ENCODE results near the gene SLC38A3.

Gene SLC38A3

DNA sequence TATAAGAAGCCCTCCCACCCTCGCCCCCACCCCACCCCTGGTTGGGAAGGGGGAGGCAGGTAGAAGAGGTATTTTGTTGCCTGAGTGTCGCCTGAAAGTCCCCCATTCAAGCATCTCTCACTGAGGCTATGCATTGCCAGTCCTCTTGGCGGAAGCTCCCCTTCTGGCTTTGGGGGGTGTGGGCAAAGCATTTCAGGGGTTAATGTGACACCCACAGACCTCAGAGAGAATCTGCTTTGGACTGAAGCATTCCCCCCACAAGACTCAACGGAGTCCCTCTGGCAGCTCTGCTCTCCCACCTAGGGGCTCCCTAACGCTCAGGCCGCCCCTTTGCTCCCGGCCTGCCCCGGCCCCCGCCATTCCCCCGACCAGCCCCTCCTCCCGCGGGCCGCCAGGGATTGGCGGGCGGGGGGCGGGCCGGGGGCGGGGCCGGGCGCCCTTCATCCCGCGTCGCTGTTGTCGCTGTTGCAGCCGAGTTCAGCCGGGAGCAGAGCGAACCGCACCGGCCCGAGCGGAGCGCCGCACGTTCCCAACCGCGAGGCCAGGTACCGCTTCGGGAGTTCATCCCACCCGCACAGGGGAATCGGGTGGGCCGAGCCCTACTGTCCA is at the start of gene SLC38A3:
Gene SLC38A3, plus strand, starts transcription at position 468 of the 609 bp plus-strand sequence. CDS start 8,929 bp downstream, outside the sequence.
- peak; percentile 90 for DNase-seq (ENCODE audit: low spot score)

DNA sequence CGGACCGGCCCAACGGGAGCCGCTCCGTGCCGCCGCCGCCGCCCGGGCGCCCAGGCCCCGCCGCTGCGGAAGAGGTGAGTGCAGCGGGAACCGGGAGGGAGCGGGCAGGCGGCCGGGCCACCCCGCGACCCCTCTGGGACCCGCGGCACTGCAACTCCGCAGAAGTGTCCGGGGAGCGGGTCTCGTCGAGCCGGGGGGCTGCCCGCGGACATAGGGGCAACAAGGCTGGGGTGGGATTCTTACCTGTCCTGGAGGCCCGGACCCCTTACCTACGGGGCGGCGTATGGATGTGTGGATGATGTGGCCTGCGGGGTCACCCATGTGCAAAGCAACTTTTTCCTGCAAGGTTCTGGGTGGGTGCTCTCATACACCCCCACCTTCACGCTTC is 49.6 kb upstream of the SLC38A3 start:
- no peak for DNase-seq (ENCODE audit: low spot score)

DNA sequence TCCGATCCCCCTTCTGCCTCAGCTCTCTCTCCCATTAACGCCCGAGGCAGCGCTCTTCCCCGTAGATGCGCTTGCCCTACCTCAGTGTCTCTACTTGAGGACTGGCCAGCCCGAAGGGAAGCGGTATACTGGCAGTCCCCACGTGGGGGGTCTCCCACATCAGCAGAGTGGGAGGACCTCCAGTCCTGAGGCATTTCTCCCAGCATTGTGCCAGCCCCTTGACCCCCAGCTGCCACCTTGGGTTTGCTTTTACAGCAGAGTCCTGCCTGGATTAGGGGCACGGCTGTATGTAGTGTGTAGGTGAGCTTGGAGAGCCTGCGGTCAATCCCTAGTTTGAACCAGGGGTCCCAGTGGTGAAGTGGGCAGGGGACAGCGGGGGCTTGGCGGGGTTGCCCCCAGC is 49.2 kb upstream of the SLC38A3 start:
- no peak for DNase-seq (ENCODE audit: low spot score)

DNA sequence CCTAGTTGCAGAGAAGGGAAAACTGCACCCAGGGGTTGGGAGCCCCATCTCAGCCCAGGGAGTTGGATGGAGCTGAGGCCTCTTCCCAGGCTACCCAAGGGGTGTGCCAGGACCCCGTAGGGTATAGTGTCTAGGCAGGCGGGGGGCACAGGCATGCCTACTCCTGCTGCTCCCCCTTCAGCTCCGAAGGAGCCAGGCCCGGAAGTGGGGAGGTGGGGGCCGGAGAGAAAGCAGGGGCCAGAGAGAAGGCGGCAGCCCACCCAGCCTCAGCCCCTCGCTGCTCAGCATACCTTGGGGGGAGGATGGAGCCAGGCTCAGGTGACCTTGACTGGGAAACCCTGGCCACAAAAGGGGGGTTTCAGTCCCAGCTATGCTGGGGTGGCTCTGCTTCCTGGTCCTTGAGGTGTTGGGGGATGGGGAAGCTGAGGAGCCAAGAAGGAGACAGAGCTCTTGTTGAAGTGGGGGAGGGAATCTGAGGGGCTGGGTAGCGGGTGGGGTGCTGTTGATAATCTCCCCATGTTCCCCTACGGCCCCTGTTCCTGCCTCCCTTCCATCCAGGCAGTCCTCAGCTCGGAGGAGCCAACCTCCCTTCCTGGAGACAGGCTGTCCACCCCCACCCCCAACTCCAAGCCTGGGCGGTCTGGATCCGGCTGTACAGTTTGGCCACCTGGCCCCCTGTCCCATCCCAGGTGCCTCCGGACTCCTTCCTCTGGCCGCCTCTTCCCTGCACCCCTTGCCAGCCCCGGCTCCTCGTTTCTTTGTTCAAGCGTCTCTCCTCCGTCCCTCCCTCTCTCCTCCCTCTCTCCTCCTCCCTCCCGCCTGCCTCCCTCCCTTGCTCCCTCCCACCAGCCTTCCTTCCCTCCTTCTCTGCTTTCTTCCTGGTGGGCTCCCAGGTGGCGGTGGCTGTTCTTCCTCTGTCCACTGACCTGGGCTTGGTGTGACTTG is 48.2 kb upstream of the SLC38A3 start:
- no peak for DNase-seq (ENCODE audit: low spot score)

DNA sequence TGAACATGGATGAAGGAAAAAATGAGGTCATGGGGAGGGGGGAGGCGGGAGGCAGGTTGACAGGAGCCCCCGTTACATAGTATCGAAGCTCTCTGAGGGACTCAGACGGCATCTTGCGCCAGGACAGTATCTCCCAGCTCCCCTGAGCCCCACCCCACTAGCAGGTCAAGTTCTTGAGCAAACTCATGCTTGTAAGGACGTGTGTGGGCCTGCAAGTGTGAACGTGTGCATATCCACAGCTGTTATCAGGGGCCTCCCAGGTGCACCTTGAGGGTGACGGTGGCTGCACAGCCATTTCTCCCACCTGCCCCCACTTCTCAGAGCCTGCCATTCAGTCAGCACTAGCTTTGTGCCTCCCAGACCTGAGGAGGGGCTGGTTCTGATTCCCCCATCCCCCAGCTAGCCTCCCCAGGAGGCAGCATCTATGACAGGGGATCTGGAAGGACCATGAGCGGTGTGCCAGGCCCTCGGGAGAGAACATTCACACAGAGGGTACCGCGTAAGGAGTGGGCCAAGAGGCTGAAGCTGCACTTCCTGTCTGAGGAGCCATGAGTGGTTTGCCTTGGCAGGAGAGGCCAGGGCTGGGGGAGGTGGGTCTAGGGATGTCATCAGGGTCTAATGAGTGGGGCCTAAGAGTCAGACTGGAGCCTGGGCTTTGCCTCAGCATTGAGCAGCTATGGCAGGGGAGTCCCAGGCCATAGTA is 47.1 kb upstream of the SLC38A3 start:
- no peak for DNase-seq (ENCODE audit: low spot score)

DNA sequence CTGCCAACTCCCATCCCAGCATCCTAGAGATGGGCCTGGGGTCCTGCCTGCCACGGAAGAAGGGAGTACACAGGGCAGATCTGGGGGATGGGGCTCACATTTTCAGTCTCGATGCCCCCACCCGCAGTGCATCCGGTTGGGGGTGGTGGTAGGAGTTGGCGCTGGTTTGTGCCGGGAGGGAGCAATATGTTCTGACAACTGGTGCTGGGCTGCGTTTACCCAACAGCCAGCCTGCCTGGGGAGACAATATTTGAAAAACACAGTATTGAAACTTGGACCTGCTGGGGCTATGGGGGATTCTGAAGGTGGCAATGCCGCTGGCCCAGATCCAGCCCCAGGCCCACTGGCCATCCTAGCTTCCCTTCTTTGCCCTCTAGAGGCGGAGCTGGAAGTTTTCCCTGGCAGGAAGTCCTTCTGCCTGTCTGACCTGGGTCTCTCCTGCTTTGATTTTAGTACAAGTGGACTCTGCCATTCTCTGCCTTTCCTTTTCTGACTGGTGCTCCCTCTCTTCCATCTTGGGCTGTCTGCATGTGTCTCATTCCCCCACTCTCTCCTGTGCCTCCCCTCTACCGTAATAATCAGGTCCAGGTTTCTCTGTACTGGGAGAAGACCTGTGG is 46.4 kb upstream of the SLC38A3 start:
- no peak for DNase-seq (ENCODE audit: low spot score)

DNA sequence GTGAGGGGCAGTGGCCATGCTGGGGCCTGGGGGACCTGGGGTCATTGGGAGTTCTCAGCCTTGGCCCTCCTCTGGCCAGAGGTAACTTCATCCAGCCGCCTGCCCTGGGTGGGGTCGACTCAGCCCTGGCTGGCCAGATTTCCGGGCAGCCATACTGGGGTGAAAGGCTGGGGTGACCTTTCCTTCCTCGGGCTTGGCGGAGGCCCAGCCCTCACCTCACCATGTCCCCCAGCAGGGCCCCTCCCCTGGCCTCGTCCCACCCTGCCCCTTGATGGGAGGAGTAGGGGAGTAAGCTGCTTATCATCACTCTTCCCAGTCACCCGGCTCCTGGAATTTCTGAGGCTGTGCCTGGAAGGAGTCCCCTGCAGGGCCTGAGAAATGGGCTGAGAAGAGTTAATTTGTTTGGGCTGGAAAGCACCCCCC is 44.5 kb upstream of the SLC38A3 start:
- no peak for DNase-seq (ENCODE audit: low spot score)

DNA sequence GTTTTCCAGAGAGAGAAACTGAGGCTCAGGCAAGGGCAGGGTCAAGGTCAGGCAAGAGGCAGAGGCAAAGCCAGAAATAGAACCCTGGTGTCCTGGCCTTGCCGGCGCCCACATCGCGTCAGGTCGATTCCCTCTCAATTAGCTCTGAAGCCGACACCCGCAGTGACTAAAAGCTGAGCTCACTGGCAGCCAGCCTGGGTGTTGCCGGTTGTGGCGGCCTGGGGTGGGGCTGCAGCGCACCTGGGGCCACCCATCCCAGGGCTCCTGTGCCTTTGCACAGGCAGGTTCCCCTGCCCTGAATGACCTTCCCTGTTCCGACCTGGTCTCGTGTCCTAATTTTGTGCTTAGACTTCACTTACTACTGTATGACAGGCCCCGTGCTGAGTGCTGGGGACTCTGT is 43.8 kb upstream of the SLC38A3 start:
- DNase-seq (ENCODE audit: low spot score): no peak

GRCh38 chr3:50162034-50162883 is 42.8 kb upstream of the SLC38A3 start:
- no peak for DNase-seq (ENCODE audit: low spot score)

GRCh38 chr3:50163572-50164455 is 41.3 kb upstream of the SLC38A3 start:
- no peak for DNase-seq (ENCODE audit: low spot score)

GRCh38 chr3:50164481-50164880 is 40.6 kb upstream of the SLC38A3 start:
- DNase-seq (ENCODE audit: low spot score): no peak

DNA sequence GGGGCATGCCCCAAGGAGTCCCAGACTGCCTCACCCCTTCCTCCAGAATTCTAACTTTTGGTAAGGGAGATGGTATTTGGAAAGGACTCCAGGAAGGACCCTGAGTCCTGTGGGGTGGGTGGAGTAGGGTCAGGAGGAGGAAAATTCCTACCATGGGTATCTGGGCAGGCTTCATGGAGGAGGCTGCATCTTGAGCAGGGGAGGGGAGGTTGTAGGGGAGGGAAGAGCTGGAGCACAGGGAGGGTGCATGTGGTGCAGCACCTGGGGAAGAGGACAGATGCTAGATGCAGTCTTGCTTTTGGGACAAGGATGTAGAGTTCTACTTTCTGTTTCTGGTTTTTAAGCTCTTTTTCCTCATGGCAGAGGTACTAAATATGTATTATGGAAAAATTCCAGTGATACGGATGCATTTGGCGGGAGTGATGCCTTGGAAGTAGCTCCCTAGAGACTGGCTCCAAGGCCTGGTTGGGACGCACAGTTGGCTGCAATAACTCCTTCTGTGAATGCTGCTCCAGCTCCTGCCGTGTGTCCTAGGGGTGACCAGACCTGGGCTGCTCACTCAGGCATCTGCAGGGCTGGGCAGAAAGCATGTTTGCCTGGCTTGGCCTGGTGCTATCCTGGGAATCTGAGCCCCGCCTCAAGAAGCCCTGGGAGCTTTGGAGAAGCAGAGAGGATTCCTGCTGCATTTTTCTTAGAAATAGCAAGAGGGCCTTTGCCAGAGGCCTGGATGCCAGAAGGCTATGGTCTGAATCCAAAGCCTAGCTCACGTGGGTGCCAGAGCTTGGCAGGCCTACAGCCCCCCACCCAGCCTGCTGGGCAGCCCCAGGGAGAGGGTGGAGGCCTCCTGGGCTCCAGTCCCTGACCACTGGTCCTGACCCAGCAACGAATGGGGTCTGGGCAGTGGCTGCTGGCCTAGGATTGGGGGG is 39.8 kb upstream of the SLC38A3 start:
- DNase-seq (ENCODE audit: low spot score): no peak

- no peak for DNase-seq (ENCODE audit: low spot score)
Observed at GRCh38 chr3:50165910-50166538, 39.0 kb upstream of the SLC38A3 start.

- no peak for DNase-seq (ENCODE audit: low spot score)
Observed at GRCh38 chr3:50166620-50167019, 38.5 kb upstream of the SLC38A3 start.

DNA sequence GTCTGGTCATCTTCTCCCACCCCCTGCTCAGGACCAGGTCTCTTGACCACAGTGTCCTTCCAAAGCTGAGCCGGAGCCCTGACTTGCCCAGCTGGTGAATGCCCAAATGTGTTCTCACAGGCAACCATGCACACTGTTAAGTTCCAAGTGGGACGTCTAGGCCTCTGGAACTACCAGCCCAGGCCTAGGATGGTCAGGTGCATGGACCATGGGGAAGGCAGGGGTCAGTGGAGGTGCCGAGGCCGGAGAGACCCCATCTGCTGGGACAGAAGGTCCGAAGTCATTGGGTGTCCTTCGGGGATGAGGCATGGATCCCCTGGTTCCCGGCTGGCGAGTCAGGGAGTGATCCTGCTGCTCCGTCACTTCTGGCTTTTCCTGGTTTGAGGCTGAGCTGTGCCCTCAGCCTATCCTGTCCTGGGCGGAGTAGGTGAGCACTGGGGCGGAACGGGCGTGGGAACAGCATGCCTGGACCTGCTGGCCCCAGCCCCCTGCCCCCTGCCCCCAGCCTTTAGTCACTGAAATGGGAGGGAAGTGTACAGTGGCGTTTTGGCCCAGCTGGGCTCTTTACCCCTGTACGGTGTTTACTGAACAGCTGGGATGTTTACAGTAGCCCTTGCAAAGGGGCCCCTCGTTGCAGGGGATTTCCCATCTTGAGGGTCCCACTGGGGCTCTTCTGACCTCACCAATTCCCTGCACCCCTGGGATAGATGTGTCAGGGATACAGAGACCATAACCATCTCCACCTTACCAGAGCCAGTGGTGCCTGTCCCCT is 37.8 kb upstream of the SLC38A3 start:
- DNase-seq (ENCODE audit: low spot score): peak; percentile 79

GRCh38 chr3:50167841-50168209 is 37.2 kb upstream of the SLC38A3 start:
- no peak for DNase-seq (ENCODE audit: low spot score)

DNA sequence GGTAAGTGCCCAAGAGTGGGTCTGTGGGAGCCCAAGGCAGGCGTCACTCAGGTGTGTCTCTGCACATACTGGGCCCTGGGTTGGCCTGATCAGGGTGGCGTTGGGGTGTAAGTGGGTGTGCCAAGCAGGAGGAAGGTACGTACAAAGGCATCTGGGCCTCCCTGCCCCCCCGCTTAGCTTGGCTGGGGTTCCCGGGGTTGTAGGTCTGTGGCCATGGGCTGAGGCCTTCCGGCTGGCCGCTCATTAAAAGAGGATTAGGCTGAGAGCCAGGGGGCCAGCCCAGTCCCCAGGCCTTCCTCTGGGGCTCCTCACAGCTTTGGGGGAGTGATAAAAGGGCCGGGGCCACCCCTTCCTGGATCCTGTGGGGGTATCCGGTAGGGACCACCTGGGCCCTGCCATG is 36.7 kb upstream of the SLC38A3 start:
- DNase-seq (ENCODE audit: low spot score): peak; percentile 77

DNA sequence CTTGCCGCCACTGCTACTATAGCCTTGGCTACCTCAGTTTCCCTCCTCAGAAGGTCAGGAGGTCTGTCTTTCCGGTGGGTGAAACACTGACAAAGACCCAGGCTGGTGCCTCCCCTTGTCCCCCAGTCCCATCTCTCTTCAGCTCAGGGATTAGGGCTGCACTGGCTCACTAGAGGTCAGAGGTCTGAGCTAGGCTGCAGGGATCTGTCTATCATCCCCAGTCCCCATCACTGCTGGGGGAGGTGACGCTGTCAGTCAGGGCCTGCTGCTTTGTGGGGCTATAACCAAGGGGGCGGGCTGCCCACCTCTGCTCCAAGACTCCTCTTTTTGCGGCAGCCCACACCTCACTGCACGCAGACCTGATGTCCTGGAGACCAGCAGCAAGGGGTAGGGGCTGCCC is 36.3 kb upstream of the SLC38A3 start:
- peak; percentile 77 for DNase-seq (ENCODE audit: low spot score)
